GM18907 (cell line): ENCODE measurements around the gene AFF1.
A peak's percentile ranks its signal among the peaks of the same experiment; 100 is the strongest.

Experiments used
- ATAC-seq: cut with Tn5 transposase; IDR thresholded peaks from one replicate; pipeline ENCODE4 v1.9.1; 2021; ENCODE audit warnings: mild to moderate bottlenecking, moderate library complexity; ENCODE audit not compliant: unreplicated experiment

The AFF1 gene

GRCh38 chr4:86934771-86935565 lies at the start of gene AFF1:
TSS of gene AFF1 (plus strand) at chr4:86935011. CDS start at chr4:86948534, 13,523 bp downstream.
- peak; percentile 59 for ATAC-seq

GRCh38 chr4:86890790-86891189 lies 44.0 kb upstream of the AFF1 start:
- no peak for ATAC-seq

GRCh38 chr4:86891762-86892635 lies 42.8 kb upstream of the AFF1 start, which contains the start of gene C4orf36:
TSS of gene C4orf36 (minus strand) at chr4:86892422. CDS start at chr4:86891520, 902 bp downstream.
- ATAC-seq: peak; percentile 73

- ATAC-seq: peak; percentile 23
These were observed 42.2 kb upstream of the AFF1 start for GRCh38 chr4:86892636-86892960.

GRCh38 chr4:86893136-86893535 lies 41.7 kb upstream of the AFF1 start:
- ATAC-seq: no peak

GRCh38 chr4:86894455-86894854 lies 40.4 kb upstream of the AFF1 start:
- no peak for ATAC-seq

- ATAC-seq: peak; percentile 50
These were observed 38.9 kb upstream of the AFF1 start for GRCh38 chr4:86895692-86896488.

- no peak for ATAC-seq
These were observed 38.2 kb upstream of the AFF1 start for GRCh38 chr4:86896596-86896995.

- peak; percentile 53 for ATAC-seq
These were observed 36.2 kb upstream of the AFF1 start for GRCh38 chr4:86898562-86898961.

GRCh38 chr4:86901864-86902263 lies 32.9 kb upstream of the AFF1 start:
- no peak for ATAC-seq

- ATAC-seq: no peak
These were observed 26.6 kb upstream of the AFF1 start for GRCh38 chr4:86908251-86908657.

GRCh38 chr4:86909546-86910295 lies 25.1 kb upstream of the AFF1 start:
- no peak for ATAC-seq

- no peak for ATAC-seq
These were observed 24.4 kb upstream of the AFF1 start for GRCh38 chr4:86910369-86910768.

GRCh38 chr4:86910820-86911684 lies 23.8 kb upstream of the AFF1 start:
- ATAC-seq: no peak

- no peak for ATAC-seq
These were observed 18.4 kb upstream of the AFF1 start for GRCh38 chr4:86916392-86916791.

GRCh38 chr4:86917212-86918039 lies 17.4 kb upstream of the AFF1 start:
- no peak for ATAC-seq

GRCh38 chr4:86918539-86919072 lies 16.2 kb upstream of the AFF1 start:
- no peak for ATAC-seq

- no peak for ATAC-seq
These were observed 15.1 kb upstream of the AFF1 start for GRCh38 chr4:86919561-86920223.
